Measurements from ENCODE around the gene MUC21. TPM values are rescaled to one million over a fixed set of nuclear protein-coding genes. Genes with fewer than 3 reads are reported as not detected.

MUC21 gene
- total and polyA plus RNA-seq, 9 of the 15 experiments (the other 6 are each of a cell fraction or from before 2014, with no cell fraction given), result not detected

DNA sequence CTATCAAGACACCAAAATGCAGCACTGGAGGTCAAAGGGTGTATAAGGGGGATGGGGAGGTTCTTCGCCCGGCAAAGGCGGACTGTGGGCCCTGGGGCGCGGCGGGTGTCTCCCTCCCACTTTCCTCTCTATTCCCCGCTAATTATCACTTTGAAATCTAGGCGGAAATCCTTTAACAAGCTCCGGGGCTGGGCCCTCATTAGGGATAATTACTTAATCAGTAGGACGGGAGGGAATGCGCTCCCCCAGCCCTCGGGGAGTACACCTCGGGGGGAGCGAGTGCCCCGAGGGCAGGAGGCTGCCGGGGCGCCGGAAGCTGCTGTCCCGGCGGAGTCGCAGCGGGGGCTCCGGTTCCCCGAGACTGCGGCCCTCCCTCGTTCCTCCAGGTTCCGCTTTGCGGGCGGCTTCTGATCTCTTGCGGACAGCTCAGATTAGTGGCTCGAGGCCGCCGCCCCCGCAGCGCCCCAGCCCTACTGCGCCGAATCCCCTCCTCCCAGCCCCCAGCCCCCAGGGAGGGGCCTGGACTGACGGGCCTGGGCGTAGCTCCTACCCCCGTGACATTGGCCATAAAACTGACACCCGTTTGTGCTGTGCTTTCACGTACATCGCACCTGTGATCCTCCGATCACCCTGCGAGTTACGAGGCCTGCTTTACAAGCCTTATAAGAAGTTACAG lies 28.0 kb upstream of the MUC21 start (continued):
- TF ChIP-seq, protein P1, sequence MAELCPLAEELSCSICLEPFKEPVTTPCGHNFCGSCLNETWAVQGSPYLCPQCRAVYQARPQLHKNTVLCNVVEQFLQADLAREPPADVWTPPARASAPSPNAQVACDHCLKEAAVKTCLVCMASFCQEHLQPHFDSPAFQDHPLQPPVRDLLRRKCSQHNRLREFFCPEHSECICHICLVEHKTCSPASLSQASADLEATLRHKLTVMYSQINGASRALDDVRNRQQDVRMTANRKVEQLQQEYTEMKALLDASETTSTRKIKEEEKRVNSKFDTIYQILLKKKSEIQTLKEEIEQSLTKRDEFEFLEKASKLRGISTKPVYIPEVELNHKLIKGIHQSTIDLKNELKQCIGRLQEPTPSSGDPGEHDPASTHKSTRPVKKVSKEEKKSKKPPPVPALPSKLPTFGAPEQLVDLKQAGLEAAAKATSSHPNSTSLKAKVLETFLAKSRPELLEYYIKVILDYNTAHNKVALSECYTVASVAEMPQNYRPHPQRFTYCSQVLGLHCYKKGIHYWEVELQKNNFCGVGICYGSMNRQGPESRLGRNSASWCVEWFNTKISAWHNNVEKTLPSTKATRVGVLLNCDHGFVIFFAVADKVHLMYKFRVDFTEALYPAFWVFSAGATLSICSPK (IDR thresholded peaks at IDR 0.05; ENCODE audit: borderline replicate concordance), result no peak
- TF ChIP-seq, protein P2, sequence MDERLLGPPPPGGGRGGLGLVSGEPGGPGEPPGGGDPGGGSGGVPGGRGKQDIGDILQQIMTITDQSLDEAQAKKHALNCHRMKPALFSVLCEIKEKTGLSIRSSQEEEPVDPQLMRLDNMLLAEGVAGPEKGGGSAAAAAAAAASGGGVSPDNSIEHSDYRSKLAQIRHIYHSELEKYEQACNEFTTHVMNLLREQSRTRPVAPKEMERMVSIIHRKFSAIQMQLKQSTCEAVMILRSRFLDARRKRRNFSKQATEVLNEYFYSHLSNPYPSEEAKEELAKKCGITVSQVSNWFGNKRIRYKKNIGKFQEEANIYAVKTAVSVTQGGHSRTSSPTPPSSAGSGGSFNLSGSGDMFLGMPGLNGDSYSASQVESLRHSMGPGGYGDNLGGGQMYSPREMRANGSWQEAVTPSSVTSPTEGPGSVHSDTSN (CRISPR knock-in tag; IDR thresholded peaks at IDR 0.05; ENCODE audit: low read depth), result peak; percentile 30; the same call in 1 of the 2 replicates
- TF ChIP-seq, protein P2 (tag; conservative IDR thresholded peaks at IDR 0.05; ENCODE audit: low read depth), result peak; percentile 86
- TF ChIP-seq RNF2 (IDR thresholded peaks at IDR 0.05) (peak; percentile 89), CBFA2T2 (conservative IDR thresholded peaks at IDR 0.05) (peak; percentile 29; the same call in 1 of the 2 replicates), STAT5B (CRISPR knock-in tag; IDR thresholded peaks at IDR 0.05) (no peak), RBFOX2 (IDR thresholded peaks at IDR 0.05; ENCODE audit: low read depth, low read length) (peak; percentile 78), ZC3H8 (IDR thresholded peaks at IDR 0.05) (no peak), CREB1 (IDR thresholded peaks at IDR 0.05) (no peak), CREB1 (CRISPR knock-in tag; IDR thresholded peaks at IDR 0.05) (no peak), PHF20 (IDR thresholded peaks at IDR 0.05; ENCODE audit: partially characterized antibody) (peak; percentile 82), SMAD4 (CRISPR knock-in tag; conservative IDR thresholded peaks at IDR 0.05) (peak; percentile 96), SPI1 (IDR thresholded peaks at IDR 0.05; ENCODE audit: borderline replicate concordance, low read depth, low read length) (0 out of 2 replicates have a peak, but pooled peaks have one; percentile 33), ZNF282 (CRISPR knock-in tag; IDR thresholded peaks at IDR 0.05) (no peak)
- TF ChIP-seq, protein P3, sequence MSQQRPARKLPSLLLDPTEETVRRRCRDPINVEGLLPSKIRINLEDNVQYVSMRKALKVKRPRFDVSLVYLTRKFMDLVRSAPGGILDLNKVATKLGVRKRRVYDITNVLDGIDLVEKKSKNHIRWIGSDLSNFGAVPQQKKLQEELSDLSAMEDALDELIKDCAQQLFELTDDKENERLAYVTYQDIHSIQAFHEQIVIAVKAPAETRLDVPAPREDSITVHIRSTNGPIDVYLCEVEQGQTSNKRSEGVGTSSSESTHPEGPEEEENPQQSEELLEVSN (IDR thresholded peaks at IDR 0.05; ENCODE audit: borderline replicate concordance in 1 of 2, extremely low read depth in 1 of 2, insufficient read depth in 1 of 2, insufficient read length in 1 of 2, low read depth in 1 of 2, low read length in 1 of 2, poor library complexity in 1 of 2, severe bottlenecking in 1 of 2), result peak; percentile 33 to 58
- TF ChIP-seq, protein P4, sequence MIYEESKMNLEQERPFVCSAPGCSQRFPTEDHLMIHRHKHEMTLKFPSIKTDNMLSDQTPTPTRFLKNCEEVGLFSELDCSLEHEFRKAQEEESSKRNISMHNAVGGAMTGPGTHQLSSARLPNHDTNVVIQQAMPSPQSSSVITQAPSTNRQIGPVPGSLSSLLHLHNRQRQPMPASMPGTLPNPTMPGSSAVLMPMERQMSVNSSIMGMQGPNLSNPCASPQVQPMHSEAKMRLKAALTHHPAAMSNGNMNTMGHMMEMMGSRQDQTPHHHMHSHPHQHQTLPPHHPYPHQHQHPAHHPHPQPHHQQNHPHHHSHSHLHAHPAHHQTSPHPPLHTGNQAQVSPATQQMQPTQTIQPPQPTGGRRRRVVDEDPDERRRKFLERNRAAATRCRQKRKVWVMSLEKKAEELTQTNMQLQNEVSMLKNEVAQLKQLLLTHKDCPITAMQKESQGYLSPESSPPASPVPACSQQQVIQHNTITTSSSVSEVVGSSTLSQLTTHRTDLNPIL (CRISPR knock-in tag; IDR thresholded peaks at IDR 0.05), result no peak
- TF ChIP-seq, protein P5, sequence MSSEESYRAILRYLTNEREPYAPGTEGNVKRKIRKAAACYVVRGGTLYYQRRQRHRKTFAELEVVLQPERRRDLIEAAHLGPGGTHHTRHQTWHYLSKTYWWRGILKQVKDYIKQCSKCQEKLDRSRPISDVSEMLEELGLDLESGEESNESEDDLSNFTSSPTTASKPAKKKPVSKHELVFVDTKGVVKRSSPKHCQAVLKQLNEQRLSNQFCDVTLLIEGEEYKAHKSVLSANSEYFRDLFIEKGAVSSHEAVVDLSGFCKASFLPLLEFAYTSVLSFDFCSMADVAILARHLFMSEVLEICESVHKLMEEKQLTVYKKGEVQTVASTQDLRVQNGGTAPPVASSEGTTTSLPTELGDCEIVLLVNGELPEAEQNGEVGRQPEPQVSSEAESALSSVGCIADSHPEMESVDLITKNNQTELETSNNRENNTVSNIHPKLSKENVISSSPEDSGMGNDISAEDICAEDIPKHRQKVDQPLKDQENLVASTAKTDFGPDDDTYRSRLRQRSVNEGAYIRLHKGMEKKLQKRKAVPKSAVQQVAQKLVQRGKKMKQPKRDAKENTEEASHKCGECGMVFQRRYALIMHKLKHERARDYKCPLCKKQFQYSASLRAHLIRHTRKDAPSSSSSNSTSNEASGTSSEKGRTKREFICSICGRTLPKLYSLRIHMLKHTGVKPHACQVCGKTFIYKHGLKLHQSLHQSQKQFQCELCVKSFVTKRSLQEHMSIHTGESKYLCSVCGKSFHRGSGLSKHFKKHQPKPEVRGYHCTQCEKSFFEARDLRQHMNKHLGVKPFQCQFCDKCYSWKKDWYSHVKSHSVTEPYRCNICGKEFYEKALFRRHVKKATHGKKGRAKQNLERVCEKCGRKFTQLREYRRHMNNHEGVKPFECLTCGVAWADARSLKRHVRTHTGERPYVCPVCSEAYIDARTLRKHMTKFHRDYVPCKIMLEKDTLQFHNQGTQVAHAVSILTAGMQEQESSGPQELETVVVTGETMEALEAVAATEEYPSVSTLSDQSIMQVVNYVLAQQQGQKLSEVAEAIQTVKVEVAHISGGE (CRISPR knock-in tag; IDR thresholded peaks at IDR 0.05), result peak in 2 of 3 experiments; percentile 93 to 99; a peak in 4 of 6 replicates
